Fibroblast of pulmonary artery (primary cell): Measurements from ENCODE around the gene HIPK1.

Experiments used
- DNase-seq: peaks from one replicate; pipeline ENCODE4 v3.0.0-alpha.2; 2010; ENCODE audit warnings: low read depth
- H3K4me3 ChIP-seq: replicated peaks from 2 replicates; pipeline ENCODE4 v1.5.1; 2011; ENCODE audit warnings: low read depth, mild to moderate bottlenecking, control low read depth, low read length, moderate library complexity
- CTCF ChIP-seq: IDR thresholded peaks from 2 replicates; pipeline ENCODE4 v1.5.1; 2011; ENCODE audit warnings: mild to moderate bottlenecking, control low read depth, low read length, inconsistent platforms; ENCODE audit errors: missing control alignments

HIPK1 gene

GRCh38 chr1:113975211-113975895, 46.2 kb downstream of the HIPK1 start:
- no peak overlapping the region for H3K4me3 ChIP-seq
- peak; percentile 44 for DNase-seq
- no peak for TF ChIP-seq CTCF

GRCh38 chr1:113976609-113977278, 47.6 kb downstream of the HIPK1 start:
- DNase-seq: peak; percentile 74
- TF ChIP-seq CTCF: peak; percentile 88
- H3K4me3 ChIP-seq: no peak overlapping the region

GRCh38 chr1:113977906-113978305, 48.8 kb downstream of the HIPK1 start:
- DNase-seq: no peak
- no peak overlapping the region for H3K4me3 ChIP-seq
- no peak for TF ChIP-seq CTCF

GRCh38 chr1:113978863-113979702, 50.0 kb downstream of the HIPK1 start, which contains the start of gene OLFML3:
Gene OLFML3, plus strand, starts transcription at chr1:113979474. Its CDS starts 43 bp downstream, at chr1:113979517.
- peak; percentile 86 for TF ChIP-seq CTCF
- H3K4me3 ChIP-seq: peak within 1 kb of the TSS; percentile 57
- DNase-seq: peak; percentile 96

- no peak for TF ChIP-seq CTCF
- peak overlapping the region; percentile 57 for H3K4me3 ChIP-seq
- peak; percentile 59 for DNase-seq
These were observed 51.0 kb downstream of the HIPK1 start for GRCh38 chr1:113980110-113980509.

GRCh38 chr1:113981962-113982931, 53.1 kb downstream of the HIPK1 start:
- peak overlapping the region; percentile 44 for H3K4me3 ChIP-seq
- no peak for TF ChIP-seq CTCF
- peak; percentile 90 for DNase-seq
